Activated CD4-positive, alpha-beta T cell treated with anti-CD3 and anti-CD28 coated beads, Interleukin-2, amount 50 U/mL, for 48 hours (primary cell): ENCODE results near the gene CLIP4.
A peak's percentile ranks its signal among the peaks of the same experiment; 100 is the strongest.
"Not testable (repeated sequence)": the region's sequence is repeated elsewhere in the genome, so short reads cannot be mapped to it uniquely, and the experiment has no call there.

Experiments used
- DNase-seq, 2 experiments: peaks; one replicate each; pipeline ENCODE4 v3.0.0-alpha.2; 2020

Gene CLIP4

DNA sequence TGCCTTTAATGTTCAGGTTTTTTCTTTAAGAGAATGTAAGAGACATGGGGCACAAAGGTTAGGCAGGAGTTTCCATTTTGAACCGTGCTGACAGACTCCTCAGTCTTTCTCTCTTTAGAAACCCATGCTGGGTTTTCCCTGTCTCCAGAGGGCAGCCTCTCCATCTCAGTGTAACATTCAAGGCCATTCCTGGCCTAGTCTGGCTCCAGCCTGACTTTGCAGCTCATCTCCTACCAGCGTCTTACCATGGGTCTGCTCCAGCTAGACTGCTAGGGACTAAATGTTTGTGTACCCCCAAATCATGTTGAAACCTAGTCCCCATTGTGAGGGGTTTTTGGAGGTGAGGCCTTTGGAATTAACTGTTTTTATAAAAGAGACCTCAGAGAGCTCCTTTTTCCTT is 9.8 kb upstream of the CLIP4 start:
- DNase-seq = no peak

DNA sequence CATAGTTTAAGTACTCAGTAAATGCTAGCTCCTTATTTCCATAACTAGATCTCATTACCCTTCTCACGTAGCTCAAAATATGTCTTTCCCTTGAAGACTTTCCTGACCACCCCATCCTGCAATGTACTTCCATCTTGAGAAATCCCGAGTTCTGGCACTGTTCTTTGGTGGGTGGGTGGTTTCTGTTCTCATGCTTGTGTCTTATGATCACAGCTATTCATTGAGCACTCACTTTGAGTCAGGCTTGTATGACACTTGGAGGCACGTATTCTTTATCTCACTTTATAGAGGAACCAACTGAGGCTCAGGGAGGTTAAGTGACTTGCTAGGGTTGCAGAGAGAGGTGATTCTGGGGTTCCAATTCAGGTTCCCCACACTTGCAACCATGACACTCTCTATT is 9.0 kb upstream of the CLIP4 start:
- DNase-seq = no peak

DNA sequence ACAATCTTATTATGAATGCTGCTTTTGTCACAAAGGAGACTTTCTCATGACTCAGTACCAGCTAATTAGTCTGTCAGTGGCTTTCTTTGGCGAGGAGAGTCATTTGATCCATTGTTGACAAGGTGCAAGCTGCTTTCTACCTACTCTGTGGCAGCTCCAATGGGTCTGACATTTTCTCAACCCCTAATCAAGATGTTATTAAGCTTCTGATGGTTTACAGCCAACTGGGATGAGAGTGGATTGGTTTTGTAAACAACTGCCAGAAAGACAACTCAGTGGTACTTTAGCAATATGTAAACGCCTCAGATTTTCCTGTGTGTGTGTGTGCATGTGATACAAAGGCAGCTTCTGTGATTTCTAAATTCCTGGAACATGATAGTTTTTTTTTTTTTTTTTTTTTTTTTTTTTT is 8.2 kb upstream of the CLIP4 start:
- no peak for DNase-seq

DNA sequence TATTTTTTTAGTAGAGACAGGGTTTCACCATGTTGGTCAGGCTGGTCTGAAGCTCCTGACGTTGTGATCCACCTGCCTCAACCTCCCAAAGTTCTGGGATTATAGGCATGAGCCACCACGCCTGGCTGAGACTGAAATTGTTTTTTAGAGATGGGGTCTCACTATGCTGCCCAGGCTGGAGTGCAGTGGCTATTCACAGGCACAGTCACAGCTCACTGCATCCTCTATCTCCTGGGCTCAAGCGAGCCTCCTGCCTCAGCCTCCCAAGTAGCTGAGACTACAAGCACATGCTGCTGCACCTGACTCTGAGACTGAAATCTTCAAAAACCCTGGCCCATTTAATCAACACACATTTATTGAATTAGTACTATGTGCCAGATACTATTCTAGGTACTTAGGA is 7.7 kb upstream of the CLIP4 start:
- DNase-seq = not testable (repeated sequence)

DNA sequence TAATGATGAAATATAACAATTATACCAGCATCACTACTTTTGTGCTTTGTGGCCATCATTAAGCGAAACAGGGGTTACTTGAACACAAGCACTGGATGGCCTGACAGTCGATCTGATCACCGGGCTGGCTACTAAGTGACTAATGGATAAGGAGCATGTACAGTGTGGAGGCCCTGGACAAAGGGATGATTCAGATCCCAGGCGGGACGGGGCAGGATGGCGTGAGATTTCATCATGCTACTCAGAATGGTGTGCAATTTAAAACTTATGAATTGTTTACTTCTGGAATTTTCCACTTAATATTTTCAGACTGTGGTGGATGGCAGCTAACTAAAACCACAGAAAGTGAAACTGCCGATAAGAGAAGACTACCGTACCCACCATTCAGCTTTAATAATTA is 7.0 kb upstream of the CLIP4 start:
- no peak for DNase-seq

DNA sequence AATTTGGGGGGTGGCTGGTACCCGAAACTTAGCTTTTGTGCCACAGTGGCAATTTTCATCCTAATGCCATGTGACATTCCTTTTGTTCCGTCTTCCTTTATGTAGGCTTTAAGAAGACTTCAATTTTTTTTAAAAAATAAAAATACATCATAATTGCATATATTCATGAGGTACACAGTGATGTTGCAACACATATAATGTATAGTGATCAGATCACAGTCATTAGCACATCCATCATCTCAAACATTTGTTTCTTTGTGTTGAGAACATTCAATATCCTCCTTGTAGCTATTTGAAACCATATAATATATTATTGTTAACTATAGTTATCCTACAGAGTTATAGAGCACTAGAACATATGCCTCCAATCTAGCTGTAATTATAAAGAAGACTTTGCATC is 6.0 kb upstream of the CLIP4 start:
- no peak for DNase-seq

DNA sequence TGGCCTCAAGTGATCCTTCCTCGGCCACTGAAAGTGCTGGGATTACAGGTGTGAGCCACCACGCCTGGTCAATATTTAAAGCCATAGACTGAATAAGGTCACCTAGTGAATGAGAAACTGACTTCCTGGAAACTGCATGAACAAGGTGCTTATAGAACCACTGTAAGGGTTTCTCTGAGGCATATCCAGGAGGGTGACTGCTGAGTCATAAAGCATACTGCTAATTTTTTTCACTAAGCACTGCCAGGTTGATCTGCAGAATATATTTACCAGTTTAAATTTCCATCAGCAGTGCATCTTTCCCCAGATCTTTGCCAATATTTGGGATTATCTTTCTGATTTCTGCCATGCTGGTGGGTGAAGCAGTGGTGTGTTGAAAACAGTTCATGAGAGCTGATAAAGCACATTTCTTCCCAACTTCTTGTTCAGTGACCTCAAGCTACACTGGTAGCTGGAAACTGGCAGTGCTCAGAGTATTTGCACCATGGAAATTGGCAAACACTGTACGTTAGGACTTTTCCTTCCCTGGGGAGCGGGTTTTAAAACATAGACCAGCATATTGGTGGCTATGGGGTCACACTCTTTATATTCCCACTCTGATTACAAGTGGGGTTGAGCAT is 4.2 kb upstream of the CLIP4 start:
- DNase-seq = no peak

DNA sequence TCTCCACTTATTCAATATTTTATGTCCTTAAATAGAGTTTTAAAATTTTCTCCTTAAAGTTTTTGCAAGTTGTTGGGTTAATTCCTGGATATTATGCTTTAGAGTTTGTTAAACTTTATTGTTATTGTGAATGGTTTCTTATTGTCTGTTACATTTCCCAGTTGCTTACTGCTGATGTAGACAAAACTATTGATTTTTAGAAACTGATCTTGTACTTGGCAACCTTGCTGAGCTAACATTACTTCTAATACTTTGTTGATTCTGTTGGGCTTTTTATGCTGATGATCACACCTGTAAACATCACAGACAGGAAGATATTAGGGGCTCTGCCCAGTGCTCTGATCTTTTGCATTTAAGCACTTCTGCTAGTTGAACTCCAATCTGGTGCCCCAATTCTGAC is 2.8 kb upstream of the CLIP4 start:
- no peak for DNase-seq

DNA sequence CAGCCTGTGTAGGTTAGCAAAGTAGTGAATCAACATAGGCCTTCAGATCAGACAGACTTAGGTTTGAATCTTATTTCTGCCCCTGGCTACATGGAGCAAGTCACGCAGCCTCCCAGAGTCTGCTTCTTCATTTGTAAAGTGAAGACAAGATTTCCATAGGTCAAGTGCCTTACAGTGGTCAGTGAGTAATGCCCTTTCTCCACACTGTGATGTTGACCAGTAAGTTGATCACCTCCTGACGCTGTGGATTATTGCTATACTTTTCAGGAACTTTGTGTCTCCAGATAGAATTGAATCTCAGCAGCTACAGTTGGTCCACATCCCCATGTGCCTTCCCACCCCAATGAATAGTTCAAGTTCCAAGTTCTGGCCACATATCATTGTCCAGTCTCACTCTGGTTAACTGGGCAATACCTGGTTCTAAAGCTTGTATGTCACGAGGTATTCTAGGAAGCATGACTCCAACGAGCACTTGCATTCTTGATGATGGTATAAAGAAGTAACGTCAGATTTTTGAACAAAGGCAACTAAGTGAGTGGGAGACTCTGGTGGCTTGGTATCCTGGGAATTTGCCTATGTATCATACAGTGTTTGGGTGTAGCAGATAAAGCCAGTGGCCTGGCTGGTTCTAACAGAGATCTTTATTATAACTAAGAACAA is 2.1 kb upstream of the CLIP4 start:
- no peak for DNase-seq

DNA sequence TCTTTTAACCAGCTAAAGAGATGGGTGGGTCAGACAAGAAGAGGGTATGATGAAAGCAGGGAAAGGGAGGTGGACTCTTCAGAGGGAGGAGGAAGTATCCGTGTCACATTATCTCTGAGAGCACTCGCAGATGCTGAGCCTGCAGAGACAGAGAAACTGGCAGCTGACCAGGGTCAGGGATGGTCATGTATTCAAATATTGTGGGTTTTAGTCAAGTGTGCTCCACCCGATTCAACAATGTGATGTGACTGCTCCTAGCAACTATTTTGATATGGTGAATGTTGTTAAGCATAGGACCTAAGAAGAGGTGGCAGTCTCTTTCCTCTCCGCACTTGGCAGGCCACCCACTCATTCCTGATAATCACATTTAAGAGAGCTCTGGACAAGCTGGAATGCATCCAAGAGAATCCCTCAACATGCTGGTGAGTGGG is 1.3 kb upstream of the CLIP4 start:
- DNase-seq = no peak

DNA sequence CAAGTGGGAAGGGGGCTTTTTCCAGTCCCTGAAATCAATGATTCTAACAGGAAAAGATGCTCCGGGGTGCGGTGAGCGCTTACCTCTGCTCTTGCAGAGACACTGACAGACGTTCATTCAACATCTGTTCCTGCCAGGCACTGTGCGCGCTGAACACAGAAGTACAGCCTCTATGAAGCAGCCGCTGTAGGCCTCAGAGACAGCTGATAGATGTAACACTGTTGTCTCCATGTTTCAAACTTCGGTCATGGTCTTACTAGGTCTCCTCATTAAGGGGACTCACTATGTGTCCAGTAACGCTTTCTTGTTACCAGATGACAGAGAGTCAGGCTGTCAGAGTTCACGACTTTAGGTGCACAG is 649 bp upstream of the CLIP4 start:
- DNase-seq = peak in 1 of 2 experiments; percentile 5

DNA sequence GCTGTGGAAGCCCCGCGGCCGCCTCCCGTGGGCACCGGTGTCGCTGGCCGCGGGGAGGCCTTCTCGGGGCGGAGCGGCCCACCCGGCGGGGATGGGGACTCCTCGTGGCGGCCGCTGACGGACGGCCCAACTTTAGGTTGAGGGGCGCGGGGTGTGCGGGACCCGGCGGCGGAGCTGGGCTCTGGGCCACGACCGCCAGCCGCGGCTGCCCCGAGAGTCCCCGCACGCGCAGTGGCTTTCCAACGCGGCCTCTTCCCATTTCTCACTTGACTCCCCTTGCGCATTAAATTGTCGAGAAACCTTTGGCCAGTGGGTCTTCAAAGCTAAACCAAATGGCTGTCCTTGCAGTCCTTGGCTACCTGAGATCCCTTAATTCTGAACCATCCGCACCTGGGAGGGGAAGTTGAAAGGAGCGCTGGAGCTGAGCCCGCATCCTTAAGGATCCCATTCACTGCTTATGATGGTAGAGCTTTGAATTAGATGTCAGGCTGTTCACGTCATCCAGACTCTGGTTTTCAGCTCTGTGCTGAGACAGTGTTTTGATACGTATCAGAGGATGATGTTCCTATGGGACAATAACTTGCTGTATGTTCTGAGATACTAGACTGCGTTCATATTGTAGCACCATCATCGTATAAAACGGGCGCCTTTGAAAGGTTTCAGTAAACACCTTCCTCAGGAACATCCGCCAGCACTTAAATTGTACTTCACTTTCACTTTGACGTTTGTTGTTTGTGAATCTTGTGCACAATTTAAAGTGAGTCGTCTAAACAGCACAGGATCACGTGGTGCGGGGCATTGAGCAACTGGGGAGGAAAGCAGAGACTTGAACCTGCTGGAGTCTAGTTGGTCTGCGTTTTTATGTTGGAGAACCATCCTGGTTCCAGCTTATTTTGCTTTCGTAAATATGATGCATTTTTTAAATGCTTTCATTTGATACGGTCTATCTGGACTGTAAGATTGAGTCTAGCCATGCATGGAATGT is 874 bp downstream of the CLIP4 start:
- DNase-seq = peak; percentile 62 to 69

DNA sequence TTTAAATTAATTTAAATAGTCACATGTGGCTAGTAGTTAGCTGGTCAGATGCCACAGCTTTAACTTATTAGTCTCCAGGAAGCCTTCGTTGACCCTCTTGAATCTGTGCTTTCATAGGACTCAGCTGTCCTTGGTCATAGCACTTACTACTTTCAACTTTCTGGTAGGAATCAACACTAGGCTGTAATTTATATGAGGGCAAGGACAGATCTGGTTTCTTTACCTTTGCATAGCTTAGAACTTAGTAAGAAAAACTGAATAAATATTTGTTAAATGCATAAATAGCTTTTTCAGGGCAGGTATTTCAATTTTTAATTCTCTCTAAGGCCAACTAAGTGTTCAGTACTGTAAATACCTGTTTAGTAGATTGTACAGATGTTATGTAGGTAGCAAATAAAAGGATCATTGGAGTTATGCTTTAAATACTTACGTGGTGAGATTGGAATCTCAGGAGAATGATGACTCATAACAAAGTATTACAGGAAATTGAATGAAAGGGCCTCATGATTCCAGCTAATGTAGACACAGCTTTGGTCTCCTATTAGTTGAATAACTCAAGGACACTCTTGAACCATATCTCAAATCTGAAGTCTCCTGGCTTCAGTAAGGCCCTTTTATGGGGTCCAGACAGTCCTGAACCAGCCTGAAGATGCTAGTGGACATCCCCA is 2.6 kb downstream of the CLIP4 start:
- DNase-seq = no peak

DNA sequence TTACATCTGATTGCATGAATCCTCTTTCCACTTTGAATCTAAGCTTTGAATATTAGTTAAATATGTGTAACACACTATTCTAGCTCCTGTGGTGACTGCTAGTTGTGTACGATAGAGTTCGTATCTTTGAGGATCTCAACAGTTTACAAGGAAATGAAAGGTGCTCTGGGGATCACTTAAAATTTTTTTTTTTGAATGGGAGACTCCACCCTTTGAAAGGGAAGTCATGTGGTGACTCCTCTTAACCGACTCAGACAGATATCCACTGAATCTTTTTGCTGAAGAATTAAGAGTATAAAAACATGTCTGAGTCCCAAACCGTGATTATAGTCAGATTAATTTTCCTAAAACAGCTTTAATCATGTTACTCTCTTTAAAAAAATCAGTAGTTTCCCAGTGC is 4.0 kb downstream of the CLIP4 start:
- no peak for DNase-seq

DNA sequence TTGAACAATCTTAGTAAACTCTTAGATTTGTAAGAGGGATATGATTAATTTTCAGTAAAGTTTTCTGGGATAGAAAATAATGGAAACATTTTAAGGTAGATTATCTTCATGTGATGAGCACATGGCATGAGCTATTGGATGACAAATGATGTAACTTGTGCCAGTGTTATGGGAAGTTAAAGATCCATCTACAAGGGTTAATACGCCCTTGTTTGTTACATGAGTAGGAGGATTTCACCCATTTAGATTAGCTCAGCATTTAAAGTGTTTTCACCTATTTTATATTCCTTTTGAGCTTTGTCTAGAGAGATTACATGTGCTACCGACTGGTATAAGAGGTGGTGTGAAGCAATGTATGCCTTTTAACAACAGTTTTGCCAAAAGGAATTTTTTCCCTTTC is 5.6 kb downstream of the CLIP4 start:
- DNase-seq = no peak

DNA sequence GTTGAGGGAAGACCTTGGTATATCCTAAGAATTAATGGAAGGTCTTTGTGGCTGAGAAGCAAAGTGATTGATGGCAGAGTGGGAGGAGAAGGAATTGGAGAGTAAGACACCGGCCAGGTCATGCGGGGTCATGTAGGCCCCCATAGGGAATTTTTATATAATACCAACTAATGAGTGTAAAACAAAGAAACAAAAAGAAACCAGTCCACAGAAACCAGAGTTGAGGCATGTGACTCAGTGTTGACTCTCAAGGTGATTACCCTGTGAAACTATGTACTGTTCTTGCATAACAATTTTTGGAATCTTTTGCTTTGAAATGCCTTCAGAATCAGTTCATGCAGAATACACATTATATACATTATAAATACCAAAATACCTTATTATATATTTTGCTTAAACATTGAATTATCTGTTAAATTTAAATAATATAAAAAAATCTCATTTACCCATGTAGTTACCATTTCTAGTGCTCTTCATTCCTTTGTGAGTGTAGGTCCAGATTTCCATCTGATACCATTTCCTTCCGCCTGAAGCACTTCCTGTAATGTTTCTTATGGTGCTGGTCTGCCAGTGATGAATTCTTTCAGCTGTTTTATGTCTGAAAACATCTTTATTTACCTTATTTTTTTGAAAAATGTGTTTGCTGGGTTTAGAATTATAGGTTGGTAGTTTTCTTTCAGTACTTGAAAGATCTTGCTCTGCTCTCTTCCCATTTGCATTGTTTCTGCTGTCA is 8.6 kb downstream of the CLIP4 start:
- DNase-seq = peak; percentile 8 to 27

DNA sequence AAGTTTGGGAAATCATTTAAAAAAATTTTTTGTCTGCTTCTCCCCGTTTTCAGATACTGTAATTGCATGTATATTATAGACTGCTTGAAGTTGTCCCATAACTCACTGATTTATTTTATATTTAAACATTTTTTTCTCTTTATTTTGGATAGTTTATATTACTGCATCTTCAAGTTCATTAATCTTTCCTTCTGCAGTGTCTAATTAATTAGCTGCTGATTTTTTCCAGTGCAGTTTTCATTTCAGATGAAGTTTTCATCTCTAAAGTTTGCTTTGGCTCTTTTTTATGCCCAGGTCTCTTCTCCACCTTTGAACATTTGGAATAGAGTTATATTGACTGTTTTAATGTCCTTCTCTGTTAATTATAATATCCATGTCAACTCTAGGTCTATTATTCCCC is 9.3 kb downstream of the CLIP4 start:
- no peak for DNase-seq

DNA sequence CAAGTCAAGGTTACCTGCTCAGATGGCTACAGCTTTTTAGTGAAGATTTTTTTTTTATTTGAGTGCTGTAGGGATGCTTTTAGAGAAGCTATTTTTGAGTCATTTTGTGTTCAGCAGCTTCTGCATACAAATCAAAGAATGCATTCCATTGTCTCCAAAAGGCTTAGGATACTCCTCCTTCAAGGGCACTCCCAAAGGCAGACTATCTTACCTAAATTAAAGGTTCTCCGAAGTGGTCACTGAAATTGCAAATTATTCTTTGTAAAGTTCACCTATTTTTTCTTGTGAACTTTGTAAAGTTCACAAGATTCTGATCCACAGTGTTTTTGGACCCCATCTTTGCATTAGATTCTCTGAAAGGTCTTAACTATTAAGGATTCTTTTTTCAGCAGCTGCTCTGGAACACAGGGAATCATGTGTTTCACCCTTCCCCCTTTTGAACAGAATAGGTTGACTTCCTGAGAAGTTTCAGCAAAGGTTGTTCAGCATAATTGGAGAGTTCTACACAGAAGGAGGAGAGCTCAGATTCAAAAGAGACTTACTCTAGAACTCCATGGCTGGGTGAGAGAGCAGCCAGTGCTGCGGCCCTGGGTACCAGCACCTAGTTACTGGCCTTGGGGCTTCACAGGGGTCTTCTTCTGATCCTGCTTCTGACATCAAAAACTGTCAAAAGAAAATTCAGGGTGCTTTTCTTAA is 14.5 kb downstream of the CLIP4 start:
- DNase-seq = no peak

DNA sequence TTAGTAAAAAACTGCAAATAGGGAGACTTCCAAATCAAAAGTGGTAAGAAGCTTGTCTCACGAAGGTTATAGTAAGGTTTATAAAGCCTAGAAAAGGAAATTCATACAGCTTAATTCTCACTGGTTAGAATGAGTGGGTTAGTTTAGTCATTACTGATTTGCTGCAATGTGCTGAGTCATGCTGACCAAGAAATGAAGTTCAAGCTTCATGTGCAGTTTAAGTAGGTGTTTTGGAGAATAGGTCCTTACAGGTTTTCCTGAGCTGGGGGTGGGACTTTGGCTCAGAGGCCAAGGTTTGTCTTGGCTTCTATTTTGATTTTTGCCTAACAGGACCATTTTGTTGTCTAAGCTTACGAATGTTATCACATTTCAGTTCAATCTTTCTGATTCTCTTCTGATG is 15.1 kb downstream of the CLIP4 start:
- DNase-seq = peak; percentile 29 to 34

DNA sequence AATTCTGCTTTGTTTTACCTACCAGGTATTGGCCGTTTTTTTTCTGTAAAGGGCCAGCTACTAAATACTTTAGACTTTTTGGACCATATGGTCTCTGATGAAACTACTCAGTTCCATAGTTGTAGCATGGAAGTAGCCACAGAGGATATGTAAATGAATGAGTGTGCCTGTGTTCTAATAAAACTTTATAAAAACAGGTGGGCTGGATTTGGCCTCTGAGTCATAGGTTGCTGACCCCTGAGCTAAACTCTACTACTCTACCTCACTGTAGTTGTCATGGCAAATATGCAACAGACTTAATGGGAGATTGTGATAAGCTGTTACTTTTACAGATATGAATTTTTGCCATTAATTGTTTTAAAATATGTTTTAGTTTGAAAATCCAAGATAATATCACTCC is 19.7 kb downstream of the CLIP4 start:
- DNase-seq = no peak

DNA sequence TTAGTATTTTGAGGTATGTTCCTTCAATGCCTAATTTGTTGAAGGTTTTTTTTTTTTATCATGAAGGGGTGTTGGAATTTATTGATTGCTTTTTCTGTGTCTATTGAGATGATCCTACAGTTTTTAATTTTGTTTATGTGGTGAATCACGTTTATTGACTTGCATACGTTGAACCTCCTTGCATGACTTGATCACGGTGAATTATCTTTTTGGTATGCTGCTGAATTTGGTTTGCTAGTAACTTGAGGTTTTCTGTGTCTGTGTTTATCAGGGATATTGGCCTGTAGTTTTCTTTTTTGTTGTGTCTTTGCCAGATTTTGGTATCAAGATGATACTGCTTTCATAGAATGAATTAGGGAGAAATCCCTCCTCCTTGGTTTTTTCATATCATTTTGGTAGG is 23.9 kb downstream of the CLIP4 start:
- DNase-seq = no peak

DNA sequence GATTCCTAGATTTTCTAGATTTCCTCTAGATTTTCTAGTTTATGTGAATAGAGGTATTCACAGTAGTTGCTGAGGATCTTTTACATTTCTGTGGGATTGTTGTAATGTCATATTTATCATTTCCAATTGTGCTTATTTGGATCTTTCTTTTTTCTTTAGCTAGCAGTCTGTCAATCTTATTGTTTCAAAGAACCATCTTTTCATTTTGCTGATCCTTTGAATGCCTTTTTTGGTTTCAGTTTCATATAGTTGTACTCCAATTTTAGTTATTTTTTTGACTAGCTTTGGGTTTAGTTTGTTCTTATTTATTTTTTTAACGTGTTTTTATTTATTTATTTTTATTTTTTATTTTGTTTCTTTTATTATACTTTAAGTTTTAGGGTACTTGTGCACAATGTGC is 24.5 kb downstream of the CLIP4 start:
- no peak for DNase-seq
